Endometrial microvascular endothelial cells (primary cell): Measurements from ENCODE around the gene IL10. TPM values are rescaled to one million over a fixed set of nuclear protein-coding genes. Genes with fewer than 3 reads are reported as not detected.
"Not testable (repeated sequence)": the region's sequence is repeated elsewhere in the genome, so short reads cannot be mapped to it uniquely, and the experiment has no call there.

Experiments used
- in situ Hi-C: cut with HindIII; loops from 2 replicates; pipeline ENCODE4 v1.10.0; 2017; ENCODE audit warnings: low sequenced_read_pairs, low pct_unique_long_range_greater_than_20kb; ENCODE audit errors: inconsistent ontology term
- total RNA-seq: library from RNA; depleted of rRNA; stranded (reverse); fragments of >200 nt; gene quantifications from one replicate; pipeline ENCODE4 v1.2.3, GENCODE V29; 2015; ENCODE audit errors: inconsistent ontology term

Gene IL10
- total RNA-seq, 1 donor from 2014 or later: not detected

- in situ Hi-C loops: no loop called here
These were observed 24.7 kb upstream of the IL10 start for GRCh38 chr1:206796981-206797402.

GRCh38 chr1:206796116-206796515, 23.8 kb upstream of the IL10 start:
- in situ Hi-C loops: no loop called here

GRCh38 chr1:206794294-206794908, 22.1 kb upstream of the IL10 start:
- in situ Hi-C loops: no loop called here

DNA sequence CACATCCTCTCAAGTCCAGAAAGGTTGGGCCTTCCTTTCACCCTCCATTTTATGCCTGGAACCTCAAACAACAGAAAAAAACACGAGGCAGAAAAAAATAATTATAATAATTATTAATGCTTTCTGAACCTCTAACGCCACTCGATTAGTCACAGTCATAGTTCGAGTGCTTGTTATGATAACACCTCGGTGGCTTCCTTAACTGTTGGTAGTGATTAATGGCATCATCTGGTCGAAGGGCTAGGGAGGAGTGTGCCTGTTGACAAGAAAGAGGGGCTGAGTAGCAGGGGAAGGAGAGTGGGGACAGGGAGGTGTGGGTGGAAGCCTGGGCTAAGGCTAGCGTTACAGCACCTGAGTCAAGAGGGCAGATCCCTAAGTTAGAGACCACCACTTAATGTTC, 21.3 kb upstream of the IL10 start:
- in situ Hi-C loops: no loop called here

DNA sequence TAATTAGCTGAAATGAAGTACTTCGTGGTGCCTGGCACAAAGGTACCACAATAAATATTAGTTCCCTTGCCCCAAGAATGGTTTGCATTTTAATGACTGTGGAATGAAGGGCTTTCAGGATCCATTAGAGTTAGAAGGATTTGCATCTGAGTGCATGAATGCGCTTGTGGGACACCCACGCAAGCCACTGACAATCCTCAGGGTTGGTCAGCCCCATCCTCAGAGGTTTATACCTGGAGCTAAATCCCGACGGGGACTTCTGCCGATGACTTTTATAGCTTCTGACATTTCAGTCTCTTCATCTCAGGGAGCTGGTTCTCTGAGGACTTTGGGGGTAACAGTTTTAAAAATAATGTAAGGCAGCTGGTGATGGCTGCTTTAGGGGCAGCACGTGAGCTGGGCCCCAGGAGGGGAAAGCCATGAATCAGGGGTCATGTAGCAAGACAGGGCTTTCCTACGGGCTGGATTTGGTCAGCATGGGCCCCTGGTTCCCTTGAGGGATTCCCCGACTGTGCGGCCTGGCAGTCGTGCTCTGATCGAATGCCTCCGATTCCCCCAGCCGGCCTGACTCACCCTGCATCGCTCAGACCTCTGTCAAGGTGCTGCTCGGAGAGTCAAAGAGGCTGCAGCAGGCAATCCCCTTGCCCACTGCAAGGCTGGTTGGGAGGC, 20.8 kb upstream of the IL10 start:
- in situ Hi-C loops: no loop called here

DNA sequence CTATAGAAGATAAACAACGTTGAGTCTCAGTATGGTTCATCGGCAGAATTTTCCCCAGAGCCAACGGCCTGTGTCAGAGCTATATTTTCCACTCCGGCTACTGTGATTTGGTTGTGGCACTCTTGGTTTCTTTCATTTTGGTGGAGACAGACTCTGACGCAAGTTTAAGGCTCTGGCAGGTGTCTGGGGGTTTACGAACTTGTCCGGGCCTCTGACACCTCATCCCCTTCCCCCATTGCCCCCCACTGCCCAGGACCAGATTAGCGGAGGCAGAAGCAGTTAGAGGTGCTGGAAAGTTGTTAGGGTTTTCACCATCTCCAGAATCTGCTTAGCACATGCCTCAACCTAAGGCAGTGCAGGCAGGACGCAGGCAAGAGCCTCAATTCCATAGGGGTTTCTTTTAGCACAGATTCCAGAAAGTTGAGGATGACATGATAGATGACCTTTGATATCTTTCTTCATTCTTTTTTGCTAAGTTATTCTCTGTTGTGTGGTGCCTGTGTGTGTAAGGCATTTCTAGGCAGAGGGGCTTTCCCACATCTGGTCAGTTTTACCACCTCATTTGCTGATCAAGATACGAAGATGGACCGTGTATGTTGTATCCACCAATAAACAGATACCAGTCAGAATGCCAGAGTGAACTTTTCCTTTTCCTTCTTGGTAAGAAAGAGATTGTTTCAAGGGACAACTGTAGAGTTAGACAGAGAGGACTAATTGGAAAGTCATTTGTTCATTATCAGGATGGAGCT, 18.4 kb upstream of the IL10 start:
- in situ Hi-C loops: no loop called here

DNA sequence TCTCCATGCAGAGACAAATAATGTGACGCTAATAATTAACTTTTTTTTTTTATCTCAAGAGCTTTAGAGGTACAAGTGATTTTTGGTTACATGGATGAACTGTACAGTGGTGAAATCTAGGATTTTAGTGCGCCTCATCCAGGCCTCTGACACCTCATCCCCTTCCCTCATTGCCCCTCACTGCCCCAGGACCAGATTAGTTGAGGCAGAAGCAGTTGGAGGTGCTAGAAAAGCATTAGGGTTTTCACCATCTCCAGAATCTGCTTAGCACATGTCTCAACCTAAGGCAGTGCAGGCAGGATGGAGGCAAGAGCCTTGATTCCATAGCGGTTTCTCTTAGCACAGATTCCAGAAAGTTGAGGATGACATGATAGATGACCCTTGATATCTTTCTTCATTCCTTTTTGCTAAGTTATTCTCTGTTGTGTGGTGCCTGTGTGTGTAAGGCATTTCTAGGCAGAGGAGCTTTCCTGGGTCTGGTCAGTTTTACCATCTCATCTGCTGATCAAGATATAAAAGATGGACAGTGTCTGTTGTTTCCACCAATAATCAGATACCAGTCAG, 16.3 kb upstream of the IL10 start:
- in situ Hi-C loops: no loop called here

DNA sequence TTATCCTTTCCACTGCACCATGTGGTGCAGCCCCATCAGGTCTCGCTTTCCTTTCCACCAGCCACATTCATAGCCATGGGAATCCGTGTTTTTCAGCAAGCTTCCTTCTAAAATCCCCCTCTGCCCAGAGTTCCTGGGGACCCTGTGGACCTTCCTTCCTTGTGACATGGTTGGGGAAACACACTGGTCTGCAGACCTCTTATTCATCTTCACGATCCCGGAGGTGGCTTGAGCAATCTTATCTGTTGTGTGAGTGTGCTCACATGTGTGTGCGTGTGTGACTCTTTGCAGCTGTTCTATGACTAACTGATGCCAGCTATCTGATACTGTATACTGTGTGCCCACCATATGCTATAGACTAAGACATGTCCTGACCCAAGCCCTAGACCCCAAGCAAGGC, 15.6 kb upstream of the IL10 start:
- in situ Hi-C loops: no loop called here

DNA sequence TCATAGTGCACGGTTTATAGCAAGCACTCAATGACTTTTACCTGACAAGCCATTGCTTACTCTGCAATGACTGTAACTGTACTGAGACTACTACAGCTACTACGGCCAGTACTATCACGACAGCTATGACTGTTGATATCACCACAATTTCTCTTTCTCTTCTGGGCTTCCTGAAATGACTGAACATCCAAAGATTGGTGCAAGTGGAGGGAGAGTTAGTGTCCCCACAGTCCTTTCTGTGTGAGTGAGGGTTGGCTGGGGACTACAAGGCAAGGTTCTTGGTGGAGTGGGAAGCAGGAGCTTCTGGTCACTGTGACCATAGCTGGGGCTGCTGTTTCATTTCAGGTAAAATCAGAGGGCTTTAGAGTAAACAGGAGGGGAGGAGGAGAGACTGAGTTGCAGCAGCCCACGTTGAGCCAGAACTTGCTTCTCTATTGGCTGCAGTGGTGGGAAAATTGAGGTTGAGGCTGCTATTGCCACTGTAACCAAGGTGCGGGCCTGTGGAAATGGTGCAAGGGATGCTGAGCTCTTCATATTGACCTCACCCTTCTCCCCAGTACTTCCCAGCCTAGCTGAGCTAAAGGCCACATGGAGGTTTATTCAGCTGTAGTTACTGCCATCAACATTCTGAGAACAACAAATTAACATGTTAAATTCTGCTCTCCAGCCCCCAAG, 14.1 kb upstream of the IL10 start:
- in situ Hi-C loops: no loop called here

DNA sequence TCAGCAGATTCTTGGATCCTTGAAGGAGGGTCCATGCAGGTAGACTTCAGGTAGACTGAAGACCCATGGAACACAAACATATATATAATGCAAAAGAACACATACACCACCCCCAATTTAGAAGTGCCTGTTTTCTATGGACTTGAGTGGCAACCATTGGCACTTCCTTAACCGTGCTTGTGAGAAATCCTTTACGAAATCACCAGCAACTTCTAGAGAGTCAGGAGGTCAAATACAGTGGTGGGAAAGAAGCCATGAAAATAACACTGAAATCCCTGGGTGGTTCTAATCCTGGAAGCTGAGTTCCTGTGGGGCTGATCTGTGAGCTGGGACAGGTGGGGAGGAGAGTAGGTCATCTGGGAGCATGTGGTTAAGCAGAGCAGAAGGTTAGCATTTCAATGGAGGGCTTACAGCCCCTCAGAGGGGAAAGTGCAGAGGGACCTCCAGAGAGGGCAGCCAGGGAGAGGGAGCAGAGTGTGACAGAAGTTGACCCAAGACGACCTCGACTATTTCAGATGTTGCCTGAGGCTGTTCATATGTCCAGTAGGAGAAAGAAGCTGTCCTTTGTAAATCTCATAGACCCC, 13.0 kb upstream of the IL10 start:
- in situ Hi-C loops: no loop called here

GRCh38 chr1:206784471-206784903, 12.2 kb upstream of the IL10 start:
- in situ Hi-C loops: no loop called here

- in situ Hi-C loops: no loop called here
These were observed 11.2 kb upstream of the IL10 start for GRCh38 chr1:206783506-206783905.

GRCh38 chr1:206782448-206782847, 10.2 kb upstream of the IL10 start:
- in situ Hi-C loops: no loop called here

- in situ Hi-C loops: no loop called here
These were observed 7.3 kb upstream of the IL10 start for GRCh38 chr1:206779638-206780037.

DNA sequence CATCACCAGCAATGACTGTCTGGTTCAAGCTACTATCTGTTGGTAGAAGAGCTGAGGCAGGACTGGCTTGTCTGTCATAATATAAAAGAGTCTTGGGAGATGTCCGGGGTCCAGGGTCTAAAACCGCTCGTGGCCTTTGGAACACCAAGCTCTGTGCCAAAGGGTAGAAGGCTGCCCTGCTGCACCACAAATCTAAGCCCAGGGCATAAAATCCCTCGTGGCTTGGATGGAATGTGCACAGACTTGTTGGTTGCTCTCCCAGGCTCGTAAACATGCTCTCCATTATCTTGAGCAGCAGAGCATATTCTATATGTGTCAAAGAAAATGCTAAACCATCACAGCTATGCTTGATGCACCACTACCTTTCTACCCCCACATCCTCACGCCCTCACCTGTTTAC, 6.6 kb upstream of the IL10 start:
- in situ Hi-C loops: not testable (repeated sequence)

DNA sequence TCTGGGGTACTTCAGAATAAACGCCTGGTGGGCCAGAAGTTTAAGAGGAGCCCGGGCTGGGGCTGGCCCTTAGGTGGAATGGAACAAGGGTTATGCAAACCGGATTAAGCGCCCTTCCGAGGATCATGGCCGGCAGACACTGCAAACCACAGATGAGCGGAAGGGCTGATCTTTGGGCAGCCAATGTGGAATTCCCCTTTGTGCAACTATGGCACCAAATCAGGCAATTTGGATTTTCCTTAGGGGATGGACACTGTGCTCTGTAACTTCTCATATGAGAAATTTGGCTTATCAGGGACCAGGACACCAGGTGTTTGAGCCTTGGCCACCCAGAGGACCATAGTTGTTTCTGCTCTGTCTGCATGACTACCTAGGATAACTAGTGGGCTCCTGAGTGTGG, 5.7 kb upstream of the IL10 start:
- in situ Hi-C loops: no loop called here

- in situ Hi-C loops: no loop called here
These were observed 3.9 kb upstream of the IL10 start for GRCh38 chr1:206776229-206776628.

DNA sequence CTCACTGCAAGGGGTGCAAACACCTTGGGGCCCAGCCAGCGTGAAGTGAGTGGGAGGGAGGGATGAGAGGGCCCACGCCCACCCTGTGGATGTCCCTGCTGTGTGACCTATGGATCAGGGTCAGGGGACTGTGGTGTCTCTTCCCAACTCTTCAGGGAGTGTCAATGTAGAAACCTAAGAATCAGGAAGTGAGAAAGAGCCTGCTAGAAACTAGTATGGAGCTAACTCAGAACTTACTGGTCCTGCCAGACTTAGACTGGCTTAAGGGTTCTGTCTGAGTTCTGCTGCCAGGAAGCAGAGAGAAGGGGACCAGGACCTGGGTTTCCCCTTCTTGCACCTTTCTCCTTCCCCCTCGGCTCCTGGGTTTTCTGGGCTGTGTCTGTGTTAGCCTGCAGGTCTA, 1.8 kb upstream of the IL10 start:
- in situ Hi-C loops: no loop called here

GRCh38 chr1:206771338-206771692, 979 bp downstream of the IL10 start:
- in situ Hi-C loops: no loop called here
